Heart left ventricle (tissue), 16 donors: Measurements from ENCODE around the gene EIF3I. TPM values are rescaled to one million over a fixed set of nuclear protein-coding genes. Genes with fewer than 3 reads are reported as not detected.
A peak's percentile ranks its signal among the peaks of the same experiment; 100 is the strongest.

Experiments used
- ATAC-seq, 4 donors: fragments of 200-7000 bp; cut with Tn5 transposase; one replicate each; pipeline ENCODE4 v1.9.1; 2020 to 2022; ENCODE audit warnings: moderate library complexity in 4 of 4, mild to moderate bottlenecking in 3 of 4, moderate number of reproducible peaks in 1 of 4
- DNase-seq, 5 donors: peaks; one replicate each; pipeline ENCODE4 v3.0.0-alpha.2; 2020
- H3K27ac ChIP-seq, 12 donors: fragments of 200-600 bp; sonication (generic) in 4 of 12; one replicate each; pipeline versions ENCODE4 v1.5.0 to v1.8.0; 2016 to 2022; ENCODE audit warnings: mild to moderate bottlenecking in 2 of 12
- H3K27me3 ChIP-seq, 9 donors: fragments of 200-600 bp; sonication (generic) in 2 of 9; one replicate each; pipeline versions ENCODE4 v1.5.1 to v1.8.0; 2016 to 2022; ENCODE audit warnings: mild to moderate bottlenecking in 3 of 9
- H3K36me3 ChIP-seq, 9 donors: fragments of 200-600 bp; sonication (generic) in 2 of 9; one replicate each; pipeline versions ENCODE4 v1.5.0 to v1.8.0; 2018 to 2022; ENCODE audit warnings: mild to moderate bottlenecking in 2 of 9
- H3K4me1 ChIP-seq, 12 donors: fragments of 200-600 bp; sonication (generic) in 4 of 12; one replicate each; pipeline versions ENCODE4 v1.5.0 to v1.8.0; 2016 to 2022; ENCODE audit warnings: mild to moderate bottlenecking in 3 of 12
- H3K4me3 ChIP-seq, 12 donors: fragments of 200-600 bp; sonication (generic) in 4 of 12; one replicate each; pipeline versions ENCODE4 v1.5.0 to v1.8.0; 2017 to 2022; ENCODE audit warnings: mild to moderate bottlenecking in 9 of 12, moderate library complexity in 4 of 12
- H3K9me3 ChIP-seq, 12 donors: fragments of 200-600 bp; sonication (generic) in 4 of 12; one replicate each; pipeline versions ENCODE4 v1.5.0 to v1.8.0; 2016 to 2022; ENCODE audit warnings: mild to moderate bottlenecking in 1 of 12
- CTCF ChIP-seq, 12 donors: fragments of 200-600 bp; sonication (generic) in 4 of 12; IDR thresholded peaks; one replicate each; pipeline versions ENCODE4 v1.5.0 to v1.8.0; 2018 to 2022; ENCODE audit warnings: antibody characterized with exemption in 12 of 12, mild to moderate bottlenecking in 5 of 12
- POLR2A ChIP-seq, 2 donors: fragments of 450-650 bp; IDR thresholded peaks; one replicate each; pipeline ENCODE4 v1.6.1; 2017; ENCODE audit warnings: antibody characterized with exemption in 2 of 2, mild to moderate bottlenecking in 2 of 2, moderate library complexity in 2 of 2
- WGBS, 4 donors: extraction: QIAGEN DNeasy Blood & Tissue Kit in 2 of 4; methylation state at CpG; one replicate each; pipeline versions ENCODE4 v1.1.5 to v1.1.7; 2013 to 2018; 5-methylcytosine and 5-hydroxymethylcytosine counted together
- intact Hi-C, 10 donors: fragments of 100-400 bp; cut with DNase I; formaldehyde crosslinking; loops; one replicate each; pipeline versions ENCODE4 v1.11.1 to v1.14.2; 2022
- polyA plus RNA-seq, 2 donors: library from polyadenylated mRNA; stranded (reverse); fragments of 200-250 nt; gene quantifications; one replicate each; pipeline ENCODE4 v1.2.3, GENCODE V29; 2013
- total RNA-seq, 9 donors: library from RNA; depleted of rRNA in 2 of 9; stranded (reverse); fragments of >200 nt in 2 of 9; fragmentation: NEBNext Ultra II Directional in 3 of 9; extraction: Animal tissue kit (Norgen Biotek cat#: 25700) in 3 of 9; gene quantifications; one replicate each; pipeline versions ENCODE4 v1.1.0 to v1.2.4, GENCODE V29; 2016 to 2023
- donor health status: ischemic (EF 13 %, LVEDD 7.1; RV severe dilation, severe dysfunction).
- donor health status: healthy with polysubstance abuse.
- donor health status: DM: no; HTN: yes; CAD: no.
- donor health status: DM: no; HTN: no; CAD: no.
- donor health status: ischemic (EF 25% LVEDD 6.9; RV normal size, moderate dysfunction).
- donor health status: ischemic (EF 25% LVEDD 5.7; RV mildly dilated, moderate dysfunction).
- donor health status: healthy.
- donor health status: DM: yes; HTN: yes; CAD: no.
- donor health status: ischemic (EF 35%, LVEDD 5.7; RV mildly dilated, moderate dysfunction).
- donor health status: nonischemic (EF 11% LVEDD 7.7; RV severe dilation, severe dysfunction).
- donor health status: DM: yes; HTN: yes; CAD: no.
- donor health status: PGD.
- donor health status: ischemic (EF 29% LVEDD 5.4; RV normal size, mild dysfunction).
- donor health status: nonischemic (EF 23%, LVEDD 6.1; RV moderate dilation, normal function).

Gene EIF3I
- total and polyA plus RNA-seq, 11 donors, result 94.8 to 388 (median 122) TPM

DNA sequence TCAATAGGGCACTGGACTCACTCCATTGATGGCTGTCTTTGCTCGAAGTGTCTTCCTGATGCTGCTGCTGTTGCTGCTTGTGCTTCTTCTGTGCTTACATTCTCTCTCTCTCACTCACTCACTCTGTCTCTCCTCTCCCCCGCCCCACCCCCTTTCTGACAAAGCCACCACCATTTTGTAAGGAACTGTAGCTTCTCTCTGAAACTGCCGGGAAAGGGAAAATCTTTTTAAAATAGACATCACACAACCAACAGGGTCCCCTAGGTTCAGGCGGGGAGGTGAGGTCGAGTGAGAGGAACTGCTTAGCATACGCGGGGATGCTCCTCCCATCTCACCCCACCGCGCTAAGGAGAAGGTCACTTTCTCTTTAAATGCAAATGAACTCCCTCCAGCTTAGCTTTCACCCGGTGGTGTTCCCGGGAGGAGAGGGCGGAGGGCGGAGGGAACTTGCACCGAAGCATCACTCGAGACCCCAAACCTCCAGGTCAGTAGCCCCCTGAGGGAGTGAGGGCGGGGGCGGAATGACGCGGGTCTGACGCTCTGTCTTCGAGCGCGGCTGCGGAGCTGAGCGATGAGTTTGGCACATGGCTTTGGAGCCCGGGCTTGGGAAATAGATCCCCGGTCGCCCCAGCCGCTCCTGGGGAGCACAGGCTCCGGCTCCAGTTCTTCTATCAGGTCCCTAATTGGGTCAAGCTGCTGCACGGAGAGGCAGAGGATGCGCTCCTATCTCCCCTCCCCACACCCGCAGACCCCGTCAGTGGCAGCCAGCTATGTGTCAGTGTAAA, 21.8 kb upstream of the EIF3I start, which contains the start of gene CCDC28B:
Gene CCDC28B, plus strand, starts transcription at position 370 of the 785 bp plus-strand sequence. CDS start 1,341 bp downstream, outside the sequence.
- Histone ChIP-seq H3K4me3 (peak within 1 kb of the TSS; percentile 39 to 78 (median 66)), H3K27me3 (no peaks in the 10 kb centered on the region), H3K4me1 (peaks cover 5 to 55% (median 29%) of the 10 kb centered on the region in 12 donors), H3K9me3 (no peaks in the 10 kb centered on the region), H3K27ac (peak within 1 kb of the TSS; percentile 37 to 93 (median 86)), H3K36me3 (peaks cover 0 to 35% (median 27%) of the 10 kb centered on the region in 9 donors)
- WGBS, 4 donors, result 0 to 2% (median 0%) methylated on average over 26 to 34 of the region's 34 CpGs
- intact Hi-C loops, result loop anchor here in 1 of 10 donors (2.0 kb wide), 1 partner anchor 20 kb away; no protein-coding TSS in a partner anchor
- TF ChIP-seq POLR2A (IDR thresholded peaks at IDR 0.05) (peak in 1 of 2 donors; percentile 24), CTCF (IDR thresholded peaks at IDR 0.05) (no peak)
- ATAC-seq (peak; percentile 29 to 66 (median 50)), DNase-seq (peak; percentile 74 to 83 (median 80))

GRCh38 chr1:32201011-32201855, 21.0 kb upstream of the EIF3I start:
- peak; percentile 77 to 85 (median 79) for DNase-seq
- no peaks in the 10 kb centered on the region for H3K9me3 ChIP-seq
- H3K27me3 ChIP-seq, result no peaks in the 10 kb centered on the region
- peak overlapping the region; percentile 37 to 93 (median 86) for H3K27ac ChIP-seq
- whole genome bisulfite sequencing, 4 donors, result 1 to 2% (median 1%) methylated on average over 22 to 26 of the region's 26 CpGs
- ATAC-seq, result peak; percentile 32 to 66 (median 47)
- intact Hi-C loops, result loop anchor here in 1 of 10 donors (2.0 kb wide), 1 partner anchor 20 kb away; no protein-coding TSS in a partner anchor
- peak overlapping the region; percentile 39 to 78 (median 66) for H3K4me3 ChIP-seq
- peak in 3 of 12 donors; percentile 11 to 29 (median 27) for TF ChIP-seq CTCF (IDR thresholded peaks at IDR 0.05)
- no peak for TF ChIP-seq POLR2A (IDR thresholded peaks at IDR 0.05)
- H3K4me1 ChIP-seq, result peaks cover 5 to 56% (median 34%) of the 10 kb centered on the region in 12 donors
- H3K36me3 ChIP-seq, result peaks cover 0 to 27% (median 19%) of the 10 kb centered on the region in 9 donors

DNA sequence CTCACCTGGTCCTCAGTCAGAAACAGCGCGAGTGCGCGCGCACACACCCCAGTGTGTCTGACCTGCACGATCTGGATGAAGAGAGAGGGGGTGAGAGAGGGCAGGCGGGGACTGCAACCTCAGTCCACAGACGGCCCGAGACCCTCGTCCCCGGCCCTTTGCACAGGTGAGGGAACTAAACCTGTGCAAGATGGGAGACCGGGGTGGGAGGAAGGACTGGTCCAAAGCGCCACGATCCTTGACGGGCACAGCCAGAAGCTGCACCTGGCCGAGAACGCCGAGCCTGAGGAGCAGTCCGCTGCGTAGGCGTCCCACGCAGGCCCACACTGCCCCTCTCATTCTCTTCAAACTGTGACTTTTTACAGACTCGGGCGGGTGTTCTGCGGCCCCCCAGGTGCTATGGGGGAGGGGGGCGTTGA, 17.3 kb upstream of the EIF3I start:
- Histone ChIP-seq H3K9me3 (no peaks in the 10 kb centered on the region), H3K36me3 (peaks cover 0 to 6% (median 0%) of the 10 kb centered on the region in 9 donors), H3K27ac (peak overlapping the region in 6 of 12 donors; percentile 36 to 68 (median 55)), H3K4me3 (peak overlapping the region; percentile 19 to 82 (median 64)), H3K4me1 (peaks cover 5 to 47% (median 26%) of the 10 kb centered on the region in 12 donors), H3K27me3 (no peaks in the 10 kb centered on the region)
- WGBS, 4 donors, result 33 to 42% (median 38%) methylated on average over 24 to 26 of the region's 26 CpGs
- intact Hi-C loops, result no loop called here
- TF ChIP-seq POLR2A (IDR thresholded peaks at IDR 0.05) (no peak), CTCF (IDR thresholded peaks at IDR 0.05) (no peak)
- DNase-seq, result no peak
- ATAC-seq, result no peak
